ENCODE results near the gene SBNO2. TPM values are rescaled to one million over a fixed set of nuclear protein-coding genes. Genes with fewer than 3 reads are reported as not detected.

The SBNO2 gene
- total RNA-seq, 1 donor from 2014 or later: 91.6 TPM

- peak overlapping the region; percentile 79 for H3K4me3 ChIP-seq
- peak; percentile 47 for DNase-seq
Measured at GRCh38 chr19:1170938-1171754, 2.9 kb downstream of the SBNO2 start.

GRCh38 chr19:1169921-1170885 is 3.9 kb downstream of the SBNO2 start:
- ATAC-seq (no peak), DNase-seq (peak; percentile 64)
- peak overlapping the region; percentile 76 for H3K27ac ChIP-seq
- no peak for TF ChIP-seq CTCF (IDR thresholded peaks at IDR 0.05)
- H3K36me3 ChIP-seq: peaks cover 5% of the 10 kb centered on the region
- H3K27me3 ChIP-seq (ENCODE audit: low read depth): no peaks in the 10 kb centered on the region
- intact Hi-C loops (cut with DNase I): no loop called here
- peak overlapping the region; percentile 11 for H3K4me3 ChIP-seq
- H3K4me1 ChIP-seq: peaks cover 72% of the 10 kb centered on the region
- no peaks in the 10 kb centered on the region for H3K9me3 ChIP-seq

More at GRCh38 chr19:1170938-1171754, 2.9 kb downstream of the SBNO2 start:
- no peaks in the 10 kb centered on the region for H3K27me3 ChIP-seq (ENCODE audit: low read depth)
- H3K4me1 ChIP-seq: peaks cover 70% of the 10 kb centered on the region
- H3K27ac ChIP-seq: peak overlapping the region; percentile 36
- ATAC-seq: no peak
- H3K9me3 ChIP-seq: no peaks in the 10 kb centered on the region
- intact Hi-C loops (cut with DNase I): no loop called here
- TF ChIP-seq CTCF (IDR thresholded peaks at IDR 0.05): no peak
- peaks cover 5% of the 10 kb centered on the region for H3K36me3 ChIP-seq

- H3K27me3 ChIP-seq (ENCODE audit: low read depth): no peaks in the 10 kb centered on the region
- TF ChIP-seq CTCF (IDR thresholded peaks at IDR 0.05): no peak
- DNase-seq: no peak
- H3K4me1 ChIP-seq: peaks cover 72% of the 10 kb centered on the region
- no peak for ATAC-seq
- H3K4me3 ChIP-seq: peak overlapping the region; percentile 46
- H3K27ac ChIP-seq: peak overlapping the region; percentile 76
- intact Hi-C loops (cut with DNase I): no loop called here
- H3K9me3 ChIP-seq: no peaks in the 10 kb centered on the region
- peaks cover 7% of the 10 kb centered on the region for H3K36me3 ChIP-seq
Measured at GRCh38 chr19:1169411-1169791, 4.7 kb downstream of the SBNO2 start.

- peaks cover 7% of the 10 kb centered on the region for H3K36me3 ChIP-seq
- no peak for TF ChIP-seq CTCF (IDR thresholded peaks at IDR 0.05)
- ATAC-seq (no peak), DNase-seq (peak; percentile 56)
- H3K27ac ChIP-seq: peak overlapping the region; percentile 76
- intact Hi-C loops (cut with DNase I): no loop called here
- peaks cover 72% of the 10 kb centered on the region for H3K4me1 ChIP-seq
- H3K4me3 ChIP-seq: peak overlapping the region; percentile 46
- no peaks in the 10 kb centered on the region for H3K27me3 ChIP-seq (ENCODE audit: low read depth)
- no peaks in the 10 kb centered on the region for H3K9me3 ChIP-seq
Measured at GRCh38 chr19:1168572-1169410, 5.3 kb downstream of the SBNO2 start.
